ENCODE data around the gene HDAC4.

GRCh38 chr2:239361311-239361642 is 39.5 kb downstream of the HDAC4 start:
- TF ChIP-seq STAT5B (CRISPR knock-in tag; IDR thresholded peaks at IDR 0.05) = no peak
- no peak for TF ChIP-seq ZNF707 (CRISPR knock-in tag; conservative IDR thresholded peaks at IDR 0.05)
- no peak for TF ChIP-seq EZH2 (IDR thresholded peaks at IDR 0.05; ENCODE audit: borderline replicate concordance, low read depth, low read length)
- TF ChIP-seq TAF7 (tag; IDR thresholded peaks at IDR 0.05) = no peak
- no peak for TF ChIP-seq SRF (CRISPR knock-in tag; IDR thresholded peaks at IDR 0.05)
- no peak for TF ChIP-seq ZNF780A (CRISPR knock-in tag; IDR thresholded peaks at IDR 0.05)
- no peak for TF ChIP-seq PHF21A (IDR thresholded peaks at IDR 0.05; ENCODE audit: borderline replicate concordance, low read depth)
